ENCODE measurements around the gene MKNK1.

DNA sequence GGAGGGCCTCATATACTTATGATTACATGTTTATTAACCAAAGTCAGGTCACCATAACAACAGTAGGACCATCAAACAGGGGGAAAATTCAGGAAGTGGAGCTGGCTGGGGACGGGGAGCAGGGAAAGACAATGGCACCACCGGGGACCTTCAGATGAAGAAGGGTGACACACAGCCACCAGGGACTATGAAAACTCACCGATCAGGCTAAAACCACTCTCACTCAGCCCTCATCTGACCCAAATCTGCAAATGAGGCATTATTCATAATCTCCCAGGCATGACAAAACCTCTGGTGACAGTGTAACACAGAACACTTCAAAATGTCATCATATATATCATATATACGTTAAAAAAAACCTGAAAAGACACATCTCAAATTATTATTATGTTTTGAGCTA lies 11.2 kb downstream of the MKNK1 start:
- no peak for TF ChIP-seq EZH2 (IDR thresholded peaks at IDR 0.05; ENCODE audit: insufficient read depth, poor library complexity, severe bottlenecking)
- TF ChIP-seq EZH2phosphoT487 (IDR thresholded peaks at IDR 0.05; ENCODE audit: insufficient read depth, low read depth) = no peak
